Measurements from ENCODE around the gene ETV7. TPM values are rescaled to one million over a fixed set of nuclear protein-coding genes. Genes with fewer than 3 reads are reported as not detected.

ETV7 gene
- total and polyA plus RNA-seq, 2 of the 13 experiments (the other 11 are each of a cell fraction or from before 2014, with no cell fraction given): not detected

DNA sequence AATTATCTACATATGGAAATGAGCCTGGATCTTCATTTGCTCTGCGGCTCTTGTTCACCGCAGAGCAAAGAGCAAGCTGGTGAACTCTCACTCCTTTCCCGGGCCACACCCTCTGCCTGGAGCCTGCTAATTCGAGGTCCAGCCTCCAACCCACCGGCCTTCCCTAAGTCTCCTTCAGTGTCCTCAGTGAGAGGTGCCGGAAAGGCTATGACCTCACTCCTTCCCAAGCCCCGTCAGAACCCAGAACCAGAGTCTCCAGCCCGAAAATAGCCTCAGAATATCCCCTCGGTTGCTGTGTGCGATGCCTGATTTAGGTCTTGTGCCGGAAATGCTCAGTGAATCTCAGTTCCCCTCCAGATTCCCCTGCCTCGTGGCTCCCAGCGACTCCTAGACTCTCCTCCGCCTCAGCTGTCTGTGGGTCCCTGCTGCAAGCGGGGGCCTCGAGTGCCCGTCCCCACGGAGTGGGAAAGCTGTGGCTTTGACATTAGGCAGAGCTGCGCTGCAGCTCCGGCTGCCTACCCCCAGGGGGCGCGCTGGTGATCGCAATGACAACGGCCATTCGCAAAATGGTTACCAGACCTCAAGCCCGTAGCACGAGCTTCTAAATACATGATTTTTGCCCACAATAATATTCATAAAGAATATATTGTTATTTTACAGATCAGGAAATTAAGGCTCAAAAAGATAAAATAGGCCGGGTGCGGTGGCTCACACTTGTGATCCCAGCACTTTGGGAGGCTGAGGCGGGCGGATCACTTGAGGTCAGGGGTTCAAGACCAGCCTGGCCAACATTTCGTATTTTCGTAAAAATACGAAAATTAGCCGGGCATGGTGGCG is 46.6 kb downstream of the ETV7 start (continued):
- TF ChIP-seq, protein P1, sequence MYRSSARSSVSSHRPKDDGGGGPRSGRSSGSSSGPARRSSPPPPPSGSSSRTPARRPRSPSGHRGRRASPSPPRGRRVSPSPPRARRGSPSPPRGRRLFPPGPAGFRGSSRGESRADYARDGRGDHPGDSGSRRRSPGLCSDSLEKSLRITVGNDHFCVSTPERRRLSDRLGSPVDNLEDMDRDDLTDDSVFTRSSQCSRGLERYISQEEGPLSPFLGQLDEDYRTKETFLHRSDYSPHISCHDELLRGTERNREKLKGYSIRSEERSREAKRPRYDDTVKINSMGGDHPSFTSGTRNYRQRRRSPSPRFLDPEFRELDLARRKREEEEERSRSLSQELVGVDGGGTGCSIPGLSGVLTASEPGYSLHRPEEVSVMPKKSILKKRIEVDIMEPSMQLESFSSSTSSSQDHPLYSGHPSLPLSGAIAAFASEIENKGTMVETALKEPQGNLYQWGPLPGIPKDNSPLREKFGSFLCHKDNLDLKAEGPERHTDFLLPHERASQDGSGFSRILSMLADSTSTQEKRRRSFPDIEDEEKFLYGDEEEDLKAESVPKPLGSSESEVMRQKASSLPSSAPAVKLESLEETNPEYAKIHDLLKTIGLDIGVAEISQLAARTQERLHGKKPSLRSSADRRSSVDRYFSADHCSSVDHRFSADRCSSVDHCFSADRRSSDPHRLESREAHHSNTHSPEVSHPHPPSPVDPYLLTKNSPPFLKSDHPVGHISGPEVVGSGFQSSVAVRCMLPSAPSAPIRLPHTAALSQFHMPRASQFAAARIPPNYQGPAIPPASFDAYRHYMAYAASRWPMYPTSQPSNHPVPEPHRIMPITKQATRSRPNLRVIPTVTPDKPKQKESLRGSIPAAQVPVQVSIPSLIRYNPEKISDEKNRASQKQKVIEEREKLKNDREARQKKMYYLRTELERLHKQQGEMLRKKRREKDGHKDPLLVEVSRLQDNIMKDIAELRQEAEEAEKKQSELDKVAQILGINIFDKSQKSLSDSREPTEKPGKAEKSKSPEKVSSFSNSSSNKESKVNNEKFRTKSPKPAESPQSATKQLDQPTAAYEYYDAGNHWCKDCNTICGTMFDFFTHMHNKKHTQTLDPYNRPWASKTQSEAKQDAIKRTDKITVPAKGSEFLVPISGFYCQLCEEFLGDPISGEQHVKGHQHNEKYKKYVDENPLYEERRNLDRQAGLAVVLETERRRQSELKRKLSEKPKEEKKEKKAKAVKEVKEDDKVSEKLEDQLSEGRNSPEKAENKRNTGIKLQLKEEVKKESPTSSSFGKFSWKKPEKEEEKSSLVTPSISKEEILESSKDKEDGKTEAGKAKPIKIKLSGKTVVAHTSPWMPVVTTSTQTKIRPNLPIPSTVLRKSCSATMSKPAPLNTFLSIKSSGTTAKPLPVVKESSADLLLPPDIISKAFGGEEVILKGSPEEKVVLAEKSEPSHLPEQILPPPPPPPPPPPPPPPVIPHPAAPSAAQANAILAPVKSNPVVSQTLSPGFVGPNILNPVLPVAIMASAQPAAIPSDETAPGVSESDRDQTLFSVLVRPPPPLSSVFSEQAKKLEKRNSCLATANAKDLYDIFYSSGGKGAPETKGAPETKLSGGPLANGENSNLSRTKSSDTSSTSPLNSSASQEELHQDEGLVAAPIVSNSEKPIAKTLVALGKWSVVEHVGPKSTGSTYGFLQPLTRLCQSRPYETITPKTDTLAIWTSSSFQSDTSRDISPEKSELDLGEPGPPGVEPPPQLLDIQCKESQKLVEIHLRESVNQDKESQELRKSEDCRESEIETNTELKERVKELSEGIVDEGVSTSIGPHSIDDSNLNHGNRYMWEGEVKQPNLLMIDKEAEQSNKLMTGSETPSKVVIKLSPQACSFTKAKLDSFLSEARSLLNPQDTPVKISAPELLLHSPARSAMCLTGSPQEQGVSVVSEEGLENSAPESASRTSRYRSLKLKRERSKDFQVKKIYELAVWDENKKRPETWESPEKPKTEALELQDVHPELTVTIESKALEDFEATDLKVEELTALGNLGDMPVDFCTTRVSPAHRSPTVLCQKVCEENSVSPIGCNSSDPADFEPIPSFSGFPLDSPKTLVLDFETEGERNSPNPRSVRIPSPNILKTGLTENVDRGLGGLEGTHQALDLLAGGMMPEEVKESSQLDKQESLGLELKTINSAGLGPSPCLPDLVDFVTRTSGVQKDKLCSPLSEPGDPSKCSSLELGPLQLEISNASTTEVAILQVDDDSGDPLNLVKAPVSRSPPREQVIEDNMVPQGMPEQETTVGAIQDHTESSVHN (CRISPR knock-in tag; IDR thresholded peaks at IDR 0.05): no peak
- TF ChIP-seq, protein P2, sequence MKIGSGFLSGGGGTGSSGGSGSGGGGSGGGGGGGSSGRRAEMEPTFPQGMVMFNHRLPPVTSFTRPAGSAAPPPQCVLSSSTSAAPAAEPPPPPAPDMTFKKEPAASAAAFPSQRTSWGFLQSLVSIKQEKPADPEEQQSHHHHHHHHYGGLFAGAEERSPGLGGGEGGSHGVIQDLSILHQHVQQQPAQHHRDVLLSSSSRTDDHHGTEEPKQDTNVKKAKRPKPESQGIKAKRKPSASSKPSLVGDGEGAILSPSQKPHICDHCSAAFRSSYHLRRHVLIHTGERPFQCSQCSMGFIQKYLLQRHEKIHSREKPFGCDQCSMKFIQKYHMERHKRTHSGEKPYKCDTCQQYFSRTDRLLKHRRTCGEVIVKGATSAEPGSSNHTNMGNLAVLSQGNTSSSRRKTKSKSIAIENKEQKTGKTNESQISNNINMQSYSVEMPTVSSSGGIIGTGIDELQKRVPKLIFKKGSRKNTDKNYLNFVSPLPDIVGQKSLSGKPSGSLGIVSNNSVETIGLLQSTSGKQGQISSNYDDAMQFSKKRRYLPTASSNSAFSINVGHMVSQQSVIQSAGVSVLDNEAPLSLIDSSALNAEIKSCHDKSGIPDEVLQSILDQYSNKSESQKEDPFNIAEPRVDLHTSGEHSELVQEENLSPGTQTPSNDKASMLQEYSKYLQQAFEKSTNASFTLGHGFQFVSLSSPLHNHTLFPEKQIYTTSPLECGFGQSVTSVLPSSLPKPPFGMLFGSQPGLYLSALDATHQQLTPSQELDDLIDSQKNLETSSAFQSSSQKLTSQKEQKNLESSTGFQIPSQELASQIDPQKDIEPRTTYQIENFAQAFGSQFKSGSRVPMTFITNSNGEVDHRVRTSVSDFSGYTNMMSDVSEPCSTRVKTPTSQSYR (CRISPR knock-in tag; IDR thresholded peaks at IDR 0.05; ENCODE audit: borderline replicate concordance): no peak
- TF ChIP-seq SRSF9 (IDR thresholded peaks at IDR 0.05; ENCODE audit: borderline replicate concordance, insufficient read depth, low read depth, low read length, poor library complexity, severe bottlenecking) (no peak), ZBTB20 (CRISPR knock-in tag; IDR thresholded peaks at IDR 0.05; ENCODE audit: borderline replicate concordance, low read depth) (no peak), ZNF816 (CRISPR knock-in tag; IDR thresholded peaks at IDR 0.05; ENCODE audit: borderline replicate concordance) (no peak), ETV6 (CRISPR knock-in tag; conservative IDR thresholded peaks at IDR 0.05) (no peak; the same call in 1 of the 2 replicates), GATAD2A (CRISPR knock-in tag; IDR thresholded peaks at IDR 0.05) (peak; percentile 35; the same call in 1 of the 2 replicates), TBX3 (IDR thresholded peaks at IDR 0.05; ENCODE audit: borderline replicate concordance) (no peak), RBFOX2 (IDR thresholded peaks at IDR 0.05; ENCODE audit: low read depth, low read length) (no peak), KLF6 (CRISPR knock-in tag; IDR thresholded peaks at IDR 0.05) (no peak), ZNF549 (CRISPR knock-in tag; IDR thresholded peaks at IDR 0.05) (no peak), BORCS8-MEF2B (CRISPR knock-in tag; IDR thresholded peaks at IDR 0.05) (no peak)
- TF ChIP-seq, protein P3, sequence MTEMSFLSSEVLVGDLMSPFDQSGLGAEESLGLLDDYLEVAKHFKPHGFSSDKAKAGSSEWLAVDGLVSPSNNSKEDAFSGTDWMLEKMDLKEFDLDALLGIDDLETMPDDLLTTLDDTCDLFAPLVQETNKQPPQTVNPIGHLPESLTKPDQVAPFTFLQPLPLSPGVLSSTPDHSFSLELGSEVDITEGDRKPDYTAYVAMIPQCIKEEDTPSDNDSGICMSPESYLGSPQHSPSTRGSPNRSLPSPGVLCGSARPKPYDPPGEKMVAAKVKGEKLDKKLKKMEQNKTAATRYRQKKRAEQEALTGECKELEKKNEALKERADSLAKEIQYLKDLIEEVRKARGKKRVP (CRISPR knock-in tag; IDR thresholded peaks at IDR 0.05): no peak; a peak in 1 of 4 replicates
- TF ChIP-seq, protein P4, sequence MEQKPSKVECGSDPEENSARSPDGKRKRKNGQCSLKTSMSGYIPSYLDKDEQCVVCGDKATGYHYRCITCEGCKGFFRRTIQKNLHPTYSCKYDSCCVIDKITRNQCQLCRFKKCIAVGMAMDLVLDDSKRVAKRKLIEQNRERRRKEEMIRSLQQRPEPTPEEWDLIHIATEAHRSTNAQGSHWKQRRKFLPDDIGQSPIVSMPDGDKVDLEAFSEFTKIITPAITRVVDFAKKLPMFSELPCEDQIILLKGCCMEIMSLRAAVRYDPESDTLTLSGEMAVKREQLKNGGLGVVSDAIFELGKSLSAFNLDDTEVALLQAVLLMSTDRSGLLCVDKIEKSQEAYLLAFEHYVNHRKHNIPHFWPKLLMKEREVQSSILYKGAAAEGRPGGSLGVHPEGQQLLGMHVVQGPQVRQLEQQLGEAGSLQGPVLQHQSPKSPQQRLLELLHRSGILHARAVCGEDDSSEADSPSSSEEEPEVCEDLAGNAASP (CRISPR knock-in tag; IDR thresholded peaks at IDR 0.05; ENCODE audit: borderline replicate concordance): peak; percentile 59; the same call in 1 of the 2 replicates
